SK-N-DZ (cell line): ENCODE results near the gene NETO1.

Experiments
- DNase-seq: peaks from one replicate; pipeline ENCODE4 v3.0.0-alpha.2; 2015; ENCODE audit warnings: low spot score
- small RNA-seq, 2 experiments: library from RNA; depleted of rRNA; stranded (forward); fragments of <200 nt; gene quantifications; one replicate each; pipeline ENCODE3, GENCODE V24; 2014

NETO1 gene

DNA sequence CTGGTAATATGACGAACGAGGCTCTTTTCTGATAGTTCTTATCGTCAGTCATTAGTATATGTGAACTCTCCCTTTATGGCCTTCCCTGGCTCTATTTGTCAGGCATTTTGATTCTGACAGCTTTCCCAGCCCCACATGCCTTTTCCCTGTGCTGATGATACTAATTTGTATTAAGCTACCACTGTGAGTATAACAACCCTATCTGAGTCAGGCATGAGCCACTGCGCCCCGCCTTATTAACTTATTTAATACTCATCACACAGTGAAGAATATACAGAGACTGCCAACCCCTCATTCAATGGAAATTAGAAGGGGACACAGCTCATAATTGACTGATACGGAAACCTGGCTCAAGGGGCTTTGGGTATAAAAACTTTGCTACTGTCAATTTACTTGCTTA is 140.0 kb downstream of the NETO1 start:
- no peak for DNase-seq

DNA sequence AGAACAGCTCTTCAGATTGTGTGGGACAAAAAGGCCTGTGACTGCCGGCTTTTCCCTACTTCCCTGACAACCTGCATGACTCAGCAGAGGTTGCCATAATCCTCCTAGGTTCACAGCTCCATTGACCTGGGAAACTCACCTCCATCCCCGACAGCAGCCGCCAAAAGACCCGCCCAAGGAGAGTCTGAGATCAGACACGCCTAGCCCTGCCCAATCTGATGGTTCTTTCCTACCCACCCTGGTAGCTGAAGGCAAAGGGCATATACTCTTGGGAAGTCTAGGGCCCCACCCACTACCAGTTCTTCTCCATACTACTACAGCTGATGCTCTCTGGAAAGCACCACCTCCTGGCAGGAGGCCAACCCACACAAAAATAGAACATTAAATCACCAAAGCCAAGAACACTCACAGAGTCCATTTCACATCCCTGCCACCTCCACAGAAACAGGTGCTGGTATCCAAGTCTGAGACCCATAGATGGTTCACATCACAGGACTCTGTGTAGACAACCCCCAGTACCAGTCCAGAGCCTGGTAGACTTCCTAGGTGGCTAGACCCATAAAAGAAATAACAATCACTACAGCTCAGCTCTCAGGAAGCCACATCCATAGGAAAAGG is 140.6 kb downstream of the NETO1 start:
- DNase-seq, result no peak

DNA sequence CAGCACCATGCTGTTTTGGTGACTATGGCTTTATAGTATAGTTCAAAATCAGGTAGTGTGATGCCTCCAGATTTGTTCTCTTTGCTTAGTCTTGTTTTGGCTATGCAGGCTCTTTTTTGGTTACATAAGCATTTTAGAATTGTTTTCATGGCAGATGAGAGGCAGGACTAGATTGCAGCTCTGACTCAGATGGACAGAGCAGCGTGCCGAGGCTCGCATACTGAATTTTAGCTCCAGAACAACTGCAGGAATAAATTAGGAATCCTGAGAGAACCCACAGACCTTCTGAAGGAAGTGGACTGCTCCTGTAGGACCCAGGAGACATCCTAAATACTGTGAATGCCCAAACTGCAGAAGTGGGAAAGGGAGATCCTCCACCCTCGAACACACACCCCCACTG is 141.6 kb downstream of the NETO1 start:
- no peak for DNase-seq

DNA sequence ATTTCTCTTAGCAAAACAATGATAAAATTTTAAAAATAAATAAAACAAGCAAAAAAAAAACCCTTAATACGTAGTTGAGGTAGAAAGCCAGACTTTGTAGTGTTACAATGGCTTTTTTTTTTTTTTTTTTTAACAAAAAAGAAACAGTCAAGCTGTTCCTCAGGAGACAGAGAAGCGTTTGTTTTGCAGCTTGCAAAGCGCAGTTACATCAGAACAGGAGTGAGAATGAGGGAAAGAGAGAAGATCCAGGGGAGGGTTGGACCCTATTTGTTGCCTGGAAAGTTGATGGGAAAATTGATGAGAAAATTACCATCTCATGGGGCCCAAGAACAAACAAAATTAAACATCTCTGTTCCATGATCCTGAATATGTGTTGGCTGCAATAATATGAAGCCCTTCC is 146.5 kb downstream of the NETO1 start:
- DNase-seq, result no peak

DNA sequence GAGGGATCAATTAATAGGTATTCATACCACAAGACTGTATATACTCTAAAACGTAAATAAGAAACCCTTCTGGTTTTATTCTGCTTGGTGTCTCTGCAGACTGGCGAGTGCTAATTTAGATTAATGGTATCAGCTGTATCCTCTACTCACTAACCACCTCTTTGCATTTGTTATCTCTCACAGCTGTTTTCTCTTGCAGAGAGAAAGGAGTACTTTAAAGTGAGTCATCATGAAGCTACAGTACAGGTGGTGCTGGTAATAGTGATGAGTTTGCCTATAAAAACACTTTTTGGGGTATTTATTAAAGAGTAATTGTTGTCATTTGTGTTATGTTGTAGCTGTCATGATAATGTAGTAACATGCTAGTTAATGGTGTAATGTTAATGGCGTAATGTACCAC is 147.7 kb downstream of the NETO1 start:
- no peak for DNase-seq

DNA sequence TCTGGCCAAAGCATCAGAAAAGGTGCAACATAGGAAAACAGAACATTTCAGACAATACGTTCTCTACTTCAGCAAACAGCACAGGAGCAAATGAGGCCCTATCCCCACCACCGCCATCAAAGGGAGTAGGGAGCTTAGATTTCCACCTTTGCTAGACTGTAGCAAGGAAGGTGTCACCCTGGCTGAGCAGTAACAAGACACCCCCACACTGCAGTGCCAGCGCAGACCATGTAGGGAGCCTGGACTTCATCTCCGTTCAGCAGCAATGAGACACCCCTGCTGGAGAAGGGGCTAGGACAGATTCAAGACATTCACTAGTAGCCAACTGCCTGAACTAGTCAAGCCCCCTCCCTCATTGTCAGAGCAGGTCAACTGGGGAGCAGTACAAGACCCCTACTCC is 163.6 kb downstream of the NETO1 start:
- DNase-seq, result no peak

DNA sequence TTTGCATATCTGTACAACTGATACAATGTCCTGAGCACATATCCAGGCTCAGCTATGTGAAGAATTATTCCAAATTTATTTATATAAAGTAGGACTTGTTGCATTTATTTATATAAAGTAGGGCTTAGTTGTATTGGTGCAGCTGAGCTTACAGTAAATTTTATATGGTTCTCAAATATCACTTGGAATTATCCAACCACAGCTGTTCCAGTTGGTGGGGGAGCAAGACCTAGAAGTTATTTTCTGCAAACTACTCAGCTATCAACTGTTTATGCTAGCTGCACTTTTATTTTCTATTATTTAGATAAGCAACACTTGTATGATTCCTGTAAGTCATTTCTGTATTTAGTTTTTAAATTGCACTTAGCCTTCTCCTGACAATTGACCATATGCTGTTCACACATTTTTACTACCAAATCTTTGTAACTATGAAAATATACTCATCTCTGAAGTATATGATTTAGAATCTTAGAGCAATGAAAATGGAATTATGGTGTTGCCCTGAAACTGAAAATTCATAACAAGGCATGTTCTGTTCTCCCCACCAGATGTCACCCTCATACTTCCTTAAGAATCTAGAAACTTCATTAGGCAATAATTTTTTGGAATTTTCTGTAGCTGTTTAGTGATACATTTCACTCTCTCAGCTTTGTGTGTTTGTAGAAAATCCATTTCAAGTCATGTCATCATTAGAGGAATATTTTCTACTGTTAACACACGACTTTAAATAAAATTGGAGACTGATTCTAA is 166.7 kb downstream of the NETO1 start:
- no peak for DNase-seq

DNA sequence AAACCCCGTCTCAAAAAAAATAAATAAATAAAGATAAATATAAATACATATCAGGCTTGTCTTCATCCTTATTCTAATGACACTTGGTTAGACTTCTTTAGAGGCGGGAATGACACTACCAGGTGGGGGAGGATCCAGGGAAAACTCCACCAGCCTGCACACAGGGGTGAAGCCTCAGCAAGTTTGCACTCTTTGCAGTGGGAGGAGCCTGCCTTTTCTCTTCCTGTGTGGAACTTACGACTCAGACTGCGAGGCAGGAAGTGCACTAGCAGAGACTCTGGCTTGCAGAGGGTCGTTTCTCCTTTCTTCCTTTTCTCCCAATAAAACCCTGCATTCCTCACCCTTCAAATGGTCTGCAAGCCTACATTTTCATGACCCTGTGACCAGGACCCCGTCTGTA is 170.1 kb downstream of the NETO1 start:
- DNase-seq, result no peak

DNA sequence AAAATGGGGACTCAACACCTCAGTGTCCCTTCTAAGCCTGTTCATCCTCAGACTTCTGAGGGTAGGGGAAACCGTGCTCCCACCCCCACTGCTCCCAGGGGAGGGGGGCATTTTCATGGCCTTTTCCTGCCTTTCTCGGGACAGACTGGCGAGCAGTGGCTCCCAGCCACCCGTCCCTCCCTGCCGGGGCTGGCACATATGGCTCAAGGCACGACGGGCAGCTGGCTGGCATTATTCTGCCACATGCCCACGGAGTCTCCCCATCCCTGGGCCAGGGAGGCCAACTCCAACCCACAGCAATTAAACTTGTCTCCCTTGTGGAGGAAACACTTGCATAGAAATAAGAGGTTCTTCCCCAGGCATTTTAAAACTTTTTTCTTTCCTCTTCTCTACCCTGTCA is 175.2 kb downstream of the NETO1 start:
- no peak for DNase-seq

Small RNAs within 50 kb of the gene (small RNA-seq; reads per million reads assigned to genes)
- gene MIR548AV (0 reads per million in 2 experiments), gene RNA5SP460 (0.84 to 1.6 reads per million in 2 experiments)
